Measurements from ENCODE around the gene ITGA2B.
"Not testable (repeated sequence)": the region's sequence is repeated elsewhere in the genome, so short reads cannot be mapped to it uniquely, and the experiment has no call there.

Gene ITGA2B

GRCh38 chr17:44329516-44329915 lies 59.9 kb downstream of the ITGA2B start:
- DNase-seq: not testable (repeated sequence)

- DNase-seq: no peak
Measured at GRCh38 chr17:44327715-44328449, 61.6 kb downstream of the ITGA2B start.

- peak; percentile 91 to 97 (median 92) for DNase-seq
Measured at GRCh38 chr17:44326861-44327444, 62.5 kb downstream of the ITGA2B start.

- DNase-seq: peak; percentile 89 to 94 (median 90)
Measured at GRCh38 chr17:44324571-44325275, 64.7 kb downstream of the ITGA2B start, which contains the start of gene SLC25A39. TSS of gene SLC25A39 (minus strand) at chr17:44324823. CDS start at chr17:44323562, 1,261 bp downstream.

- peak in 1 of 5 donors; percentile 14 for DNase-seq
Measured at GRCh38 chr17:44324092-44324570, 65.3 kb downstream of the ITGA2B start.

- no peak for DNase-seq
Measured at GRCh38 chr17:44323359-44324091, 65.9 kb downstream of the ITGA2B start.

GRCh38 chr17:44322236-44322895 lies 67.1 kb downstream of the ITGA2B start:
- no peak for DNase-seq

All from T-helper 1 cell (primary cell).